Activated CD4-positive, alpha-beta memory T cell treated with anti-CD3 and anti-CD28 coated beads for 36 hours (primary cell): ENCODE measurements around the gene NDRG2. TPM values are rescaled to one million over a fixed set of nuclear protein-coding genes. Genes with fewer than 3 reads are reported as not detected.
"Not testable (repeated sequence)": the region's sequence is repeated elsewhere in the genome, so short reads cannot be mapped to it uniquely, and the experiment has no call there.

Source experiments
- CTCF ChIA-PET: fragments of 350-600 bp; sonication (Branson Sonifier 250); formaldehyde crosslinking; loops from one replicate; lab custom pipeline; 2021; ENCODE audit warnings: antibody characterized with exemption, inconsistent platforms; lab: Charles Lee
- POLR2A ChIA-PET: fragments of 350-600 bp; sonication (Branson Sonifier 250); formaldehyde crosslinking; loops from one replicate; lab custom pipeline; 2021; ENCODE audit warnings: antibody characterized with exemption; lab: Charles Lee
- DNase-seq: peaks from one replicate; pipeline ENCODE4 v3.0.0-alpha.2; 2020
- H3K27ac Mint-ChIP-seq: one replicate; pipeline ENCODE4 v1.8.0; 2021; ENCODE audit warnings: mixed read lengths
- H3K27me3 Mint-ChIP-seq: one replicate; pipeline ENCODE4 v1.8.0; 2021; ENCODE audit warnings: mixed read lengths
- H3K36me3 Mint-ChIP-seq: one replicate; pipeline ENCODE4 v1.8.0; 2021; ENCODE audit warnings: mixed read lengths
- H3K4me1 Mint-ChIP-seq: one replicate; pipeline ENCODE4 v1.8.0; 2021; ENCODE audit warnings: low read depth, mixed read lengths
- H3K4me3 Mint-ChIP-seq: one replicate; pipeline ENCODE4 v1.8.0; 2021; ENCODE audit warnings: mild to moderate bottlenecking, mixed read lengths
- H3K9me3 Mint-ChIP-seq: one replicate; pipeline ENCODE4 v1.8.0; 2021; ENCODE audit warnings: mixed read lengths
- intact Hi-C: fragments of 100-400 bp; cut with micrococcal nuclease; formaldehyde crosslinking; loops from one replicate; pipeline ENCODE4 v1.15.1; 2023
- total RNA-seq, 2 experiments: library from RNA; stranded (reverse); gene quantifications; one replicate each; pipeline ENCODE4 v1.2.3, GENCODE V29; 2021

Gene NDRG2
- total RNA-seq, 2 experiments from 2014 or later, result 7.7 to 9.6 TPM

- not testable (repeated sequence) for H3K4me3 Mint-ChIP-seq
- CTCF ChIA-PET, result interaction anchor here (0.7 to 3.9 kb wide), 8 partner anchors 18 to 64 kb away, joined by 3 to 115 read pairs (median 5); partner anchors contain the start of gene ARHGEF40
Measured at GRCh38 chr14:21040941-21041340, 16.1 kb upstream of the NDRG2 start.

GRCh38 chr14:21040370-21040925 is 15.6 kb upstream of the NDRG2 start:
- intact Hi-C loops, result loop anchor here (1.0 kb wide), 1 partner anchor 26 kb away; no protein-coding TSS in a partner anchor
- no peak for DNase-seq
- ChIA-PET CTCF (interaction anchor here (0.7 to 3.9 kb wide), 12 partner anchors 20 to 183 kb away, joined by 3 to 115 read pairs (median 6); partner anchors contain the start of gene ARHGEF40), POLR2A (no interaction called here)
- Mint-ChIP-seq H3K27ac (no peak overlapping the region), H3K4me3 (no peak overlapping the region), H3K4me1 (peaks cover 12% of the 10 kb centered on the region), H3K27me3 (no peaks in the 10 kb centered on the region), H3K9me3 (no peaks in the 10 kb centered on the region), H3K36me3 (no peaks in the 10 kb centered on the region)

More at GRCh38 chr14:21040941-21041340, 16.1 kb upstream of the NDRG2 start:
- H3K9me3 Mint-ChIP-seq, H3K36me3 Mint-ChIP-seq, H3K27me3 Mint-ChIP-seq, DNase-seq, H3K27ac Mint-ChIP-seq: not testable (repeated sequence)
- POLR2A ChIA-PET, result interaction anchor here (0.6 kb wide), 1 partner anchor 476 kb away, joined by 6 read pairs; no protein-coding TSS in a partner anchor
- intact Hi-C loops, result loop anchor here (1.0 kb wide), 1 partner anchor 27 kb away; no protein-coding TSS in a partner anchor
- peaks cover 12% of the 10 kb centered on the region for H3K4me1 Mint-ChIP-seq

- DNase-seq, result peak; percentile 18
- POLR2A ChIA-PET, result no interaction called here
Measured at GRCh38 chr14:21039585-21040369, 14.9 kb upstream of the NDRG2 start.

DNA sequence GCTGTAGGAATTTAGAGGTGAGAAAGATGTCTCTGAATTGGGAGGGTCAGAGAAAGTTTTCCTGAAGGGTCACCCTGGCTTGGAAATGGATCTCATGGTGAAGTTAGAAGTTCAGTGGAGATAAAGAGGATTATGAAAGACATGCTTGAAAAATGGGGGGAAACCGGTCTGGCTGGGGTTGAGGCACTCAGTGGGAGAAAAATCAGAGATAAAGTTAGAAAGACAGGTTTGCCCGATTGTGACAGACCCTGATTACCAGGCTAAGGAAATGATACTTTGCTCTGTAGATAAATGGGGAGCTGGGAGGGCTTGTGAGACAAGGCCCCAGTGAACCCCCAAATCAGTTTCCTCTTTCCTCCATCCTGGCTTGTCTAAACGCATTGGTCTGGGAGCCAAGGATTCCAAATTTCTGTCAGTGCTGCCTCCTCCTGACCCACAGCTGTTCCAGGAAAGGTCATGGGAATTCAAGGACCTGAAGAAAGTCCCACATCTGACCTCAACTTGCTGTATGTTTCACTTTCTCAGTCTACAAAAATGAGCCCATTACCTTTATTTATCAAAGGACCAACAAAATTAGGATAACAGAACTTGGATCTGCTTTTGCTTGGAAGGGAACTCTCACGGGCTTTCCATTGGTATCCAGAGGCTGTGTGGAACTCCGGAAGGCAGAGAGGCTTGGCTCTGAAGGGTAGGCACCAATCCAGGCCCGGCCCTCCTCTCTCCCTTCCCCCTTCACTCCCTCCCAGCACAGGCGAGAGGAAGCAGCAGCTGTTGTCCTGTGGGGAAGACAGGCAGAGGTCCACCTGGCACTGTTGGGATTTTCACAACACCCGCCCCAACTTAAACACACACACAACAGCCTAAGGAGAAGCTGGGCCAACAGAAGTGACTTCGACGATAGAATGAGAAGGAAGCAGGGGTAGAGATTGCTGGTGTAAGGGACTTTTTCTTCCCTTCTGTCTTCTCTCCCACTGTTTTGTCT is 13.9 kb upstream of the NDRG2 start:
- POLR2A ChIA-PET, result no interaction called here
- intact Hi-C loops, result no loop called here
- H3K27ac Mint-ChIP-seq, result no peak overlapping the region
- peaks cover 4% of the 10 kb centered on the region for H3K4me1 Mint-ChIP-seq
- H3K27me3 Mint-ChIP-seq, result no peaks in the 10 kb centered on the region
- DNase-seq, result no peak
- no peaks in the 10 kb centered on the region for H3K9me3 Mint-ChIP-seq
- H3K4me3 Mint-ChIP-seq, result no peak overlapping the region
- CTCF ChIA-PET, result interaction anchor here (1.1 to 3.9 kb wide), 6 partner anchors 18 to 69 kb away, joined by 3 to 115 read pairs (median 6); no protein-coding TSS in a partner anchor
- no peaks in the 10 kb centered on the region for H3K36me3 Mint-ChIP-seq

More at GRCh38 chr14:21039585-21040369, 14.9 kb upstream of the NDRG2 start:
- H3K27ac Mint-ChIP-seq, result no peak overlapping the region
- H3K4me1 Mint-ChIP-seq, result peaks cover 11% of the 10 kb centered on the region
- CTCF ChIA-PET, result interaction anchor here (0.7 to 3.9 kb wide), 14 partner anchors 19 to 182 kb away, joined by 3 to 115 read pairs (median 4); partner anchors contain the start of gene ARHGEF40
- H3K9me3 Mint-ChIP-seq, result no peaks in the 10 kb centered on the region
- no peaks in the 10 kb centered on the region for H3K36me3 Mint-ChIP-seq
- intact Hi-C loops, result loop anchor here (1.0 kb wide), 1 partner anchor 25 kb away; no protein-coding TSS in a partner anchor
- no peak overlapping the region for H3K4me3 Mint-ChIP-seq
- H3K27me3 Mint-ChIP-seq, result no peaks in the 10 kb centered on the region

DNA sequence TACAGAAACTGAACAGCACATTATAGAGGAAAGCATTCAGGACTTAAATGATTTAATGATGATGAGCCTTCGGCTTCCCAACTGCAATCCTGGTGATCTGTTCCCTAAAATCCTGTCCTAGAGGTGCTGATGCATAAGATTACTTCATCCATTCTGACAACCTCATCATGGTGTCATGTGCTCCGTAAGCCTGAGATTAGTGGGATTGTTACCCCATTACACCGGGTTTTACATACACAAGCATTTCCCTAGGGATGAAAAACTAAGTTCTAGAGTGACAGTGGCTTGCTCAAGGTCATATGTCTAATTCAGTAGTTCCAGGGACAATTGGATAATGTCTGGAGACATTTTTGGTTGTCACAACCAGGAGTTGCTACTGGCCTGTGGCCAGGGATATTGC is 12.3 kb upstream of the NDRG2 start:
- POLR2A ChIA-PET, result no interaction called here
- Mint-ChIP-seq H3K27me3 (no peaks in the 10 kb centered on the region), H3K4me1 (no peaks in the 10 kb centered on the region), H3K36me3 (no peaks in the 10 kb centered on the region), H3K27ac (no peak overlapping the region), H3K9me3 (no peaks in the 10 kb centered on the region), H3K4me3 (no peak overlapping the region)
- no peak for DNase-seq
- CTCF ChIA-PET, result interaction anchor here (0.6 to 7.1 kb wide), 2 partner anchors 22 to 55 kb away, joined by 3 to 55 read pairs; no protein-coding TSS in a partner anchor
- intact Hi-C loops, result no loop called here

GRCh38 chr14:21036751-21037150 is 11.9 kb upstream of the NDRG2 start:
- POLR2A ChIA-PET, result no interaction called here

DNA sequence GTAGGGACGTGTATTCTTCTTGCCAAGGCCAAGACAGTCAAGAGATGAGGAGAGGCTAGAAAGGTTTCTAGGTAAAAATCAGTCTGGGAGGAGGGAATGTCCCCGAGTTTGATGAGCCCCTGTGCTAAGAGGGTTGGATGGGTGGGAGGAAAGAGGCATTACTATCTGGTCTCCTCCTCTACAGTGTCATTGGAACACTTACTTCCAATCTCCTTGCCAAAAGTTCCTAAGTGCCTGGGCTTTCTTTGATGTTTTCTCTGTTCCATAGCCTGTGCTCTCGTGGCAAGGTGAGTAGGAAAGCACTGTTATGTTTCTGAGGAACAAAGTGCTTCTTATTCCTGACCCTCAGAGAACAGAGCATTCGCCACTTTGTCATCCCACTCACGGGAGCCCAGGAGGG is 9.8 kb upstream of the NDRG2 start, which contains the start of gene RNASE13:
Gene RNASE13, minus strand, starts transcription at position 101 of the 400 bp plus-strand sequence. CDS start 519 bp downstream, outside the sequence.
- intact Hi-C loops, result no loop called here
- Mint-ChIP-seq H3K27ac (no peak within 1 kb of the TSS), H3K9me3 (no peaks in the 10 kb centered on the region), H3K4me3 (no peak within 1 kb of the TSS), H3K27me3 (no peaks in the 10 kb centered on the region), H3K36me3 (no peaks in the 10 kb centered on the region), H3K4me1 (no peaks in the 10 kb centered on the region)
- CTCF ChIA-PET, result interaction anchor here (1.4 to 7.1 kb wide), 2 partner anchors 20 to 58 kb away, joined by 8 to 55 read pairs; no protein-coding TSS in a partner anchor
- no peak for DNase-seq
- POLR2A ChIA-PET, result no interaction called here

More at GRCh38 chr14:21036751-21037150, 11.9 kb upstream of the NDRG2 start:
- no peak overlapping the region for H3K4me3 Mint-ChIP-seq
- H3K9me3 Mint-ChIP-seq, result no peaks in the 10 kb centered on the region
- no peaks in the 10 kb centered on the region for H3K36me3 Mint-ChIP-seq
- DNase-seq, result no peak
- H3K27ac Mint-ChIP-seq, result no peak overlapping the region
- no peaks in the 10 kb centered on the region for H3K4me1 Mint-ChIP-seq
- CTCF ChIA-PET, result interaction anchor here (0.9 to 7.1 kb wide), 4 partner anchors 22 to 184 kb away, joined by 3 to 55 read pairs (median 4); no protein-coding TSS in a partner anchor
- intact Hi-C loops, result no loop called here
- H3K27me3 Mint-ChIP-seq, result no peaks in the 10 kb centered on the region

GRCh38 chr14:21033133-21033698 is 8.4 kb upstream of the NDRG2 start:
- no peaks in the 10 kb centered on the region for H3K27me3 Mint-ChIP-seq
- POLR2A ChIA-PET, result no interaction called here
- intact Hi-C loops, result no loop called here

DNA sequence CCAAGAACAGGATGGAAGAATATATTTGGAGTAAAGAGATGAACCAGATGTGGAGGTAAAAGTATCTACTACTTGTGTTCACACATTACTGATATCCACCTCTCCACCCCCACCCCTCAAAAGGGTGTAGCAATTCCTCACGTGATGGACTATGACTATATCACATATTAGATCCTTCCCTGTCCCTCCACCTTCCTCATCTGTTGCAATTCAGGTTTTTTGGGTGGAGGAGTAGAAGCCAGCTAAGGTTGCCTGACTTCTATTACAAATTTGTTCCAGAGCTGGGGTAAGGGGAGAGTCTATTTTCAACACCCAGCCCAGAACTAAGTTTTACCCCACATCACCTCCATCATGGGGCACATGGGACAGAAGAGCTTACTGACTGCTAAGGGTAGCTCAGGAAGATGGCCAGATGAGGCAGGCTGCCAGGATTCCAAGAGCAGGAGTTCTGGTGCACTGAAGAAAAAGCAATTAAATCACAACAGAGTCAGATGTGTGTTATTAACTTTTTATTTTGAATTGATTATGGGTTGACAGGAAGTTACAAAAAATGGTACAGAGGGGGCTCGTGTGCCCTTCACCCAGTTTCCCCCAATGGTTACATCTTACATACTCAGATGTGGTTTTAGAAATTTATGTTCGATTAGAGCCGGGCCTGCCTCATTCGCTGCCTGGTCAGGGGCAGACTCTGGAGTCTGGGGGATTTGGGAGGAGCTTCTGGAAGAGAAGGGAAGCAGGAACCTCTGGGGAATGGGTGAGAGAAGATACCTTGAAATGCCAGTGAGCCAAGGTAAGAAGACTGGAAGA is 7.7 kb upstream of the NDRG2 start:
- Mint-ChIP-seq H3K4me3 (no peak overlapping the region), H3K4me1 (no peaks in the 10 kb centered on the region), H3K27ac (no peak overlapping the region), H3K27me3 (no peaks in the 10 kb centered on the region), H3K36me3 (no peaks in the 10 kb centered on the region), H3K9me3 (no peaks in the 10 kb centered on the region)
- no peak for DNase-seq
- ChIA-PET POLR2A (no interaction called here), CTCF (interaction anchor here (1.0 to 7.1 kb wide), 3 partner anchors 12 to 24 kb away, joined by 3 to 55 read pairs (median 3); no protein-coding TSS in a partner anchor)
- intact Hi-C loops, result no loop called here

More at GRCh38 chr14:21033133-21033698, 8.4 kb upstream of the NDRG2 start:
- no peaks in the 10 kb centered on the region for H3K9me3 Mint-ChIP-seq
- CTCF ChIA-PET, result interaction anchor here (0.8 to 7.1 kb wide), 3 partner anchors 9 to 18 kb away, joined by 3 to 55 read pairs (median 3); partner anchors contain the start of gene RNASE7
- no peak overlapping the region for H3K4me3 Mint-ChIP-seq
- no peak overlapping the region for H3K27ac Mint-ChIP-seq
- no peak for DNase-seq
- H3K4me1 Mint-ChIP-seq, result no peaks in the 10 kb centered on the region
- H3K36me3 Mint-ChIP-seq, result no peaks in the 10 kb centered on the region

- no peak overlapping the region for H3K4me3 Mint-ChIP-seq
- ChIA-PET POLR2A (no interaction called here), CTCF (interaction anchor here (0.8 to 3.5 kb wide), 2 partner anchors 10 to 16 kb away, joined by 4 to 21 read pairs; no protein-coding TSS in a partner anchor)
- intact Hi-C loops, result no loop called here
- no peaks in the 10 kb centered on the region for H3K27me3 Mint-ChIP-seq
- no peak overlapping the region for H3K27ac Mint-ChIP-seq
- H3K36me3 Mint-ChIP-seq, result no peaks in the 10 kb centered on the region
- H3K9me3 Mint-ChIP-seq, result no peaks in the 10 kb centered on the region
- no peak for DNase-seq
- H3K4me1 Mint-ChIP-seq, result no peaks in the 10 kb centered on the region
Measured at GRCh38 chr14:21030531-21030930, 5.7 kb upstream of the NDRG2 start.
